GM21723 (cell line): Measurements from ENCODE around the gene CDK6.
A peak's percentile ranks its signal among the peaks of the same experiment; 100 is the strongest.

Experiments
- ATAC-seq: cut with Tn5 transposase; IDR thresholded peaks from one replicate; pipeline ENCODE4 v1.9.1; 2021; ENCODE audit warnings: mild to moderate bottlenecking, moderate library complexity; ENCODE audit not compliant: unreplicated experiment

CDK6 gene

GRCh38 chr7:92848441-92848840, 12.1 kb upstream of the CDK6 start:
- no peak for ATAC-seq

DNA sequence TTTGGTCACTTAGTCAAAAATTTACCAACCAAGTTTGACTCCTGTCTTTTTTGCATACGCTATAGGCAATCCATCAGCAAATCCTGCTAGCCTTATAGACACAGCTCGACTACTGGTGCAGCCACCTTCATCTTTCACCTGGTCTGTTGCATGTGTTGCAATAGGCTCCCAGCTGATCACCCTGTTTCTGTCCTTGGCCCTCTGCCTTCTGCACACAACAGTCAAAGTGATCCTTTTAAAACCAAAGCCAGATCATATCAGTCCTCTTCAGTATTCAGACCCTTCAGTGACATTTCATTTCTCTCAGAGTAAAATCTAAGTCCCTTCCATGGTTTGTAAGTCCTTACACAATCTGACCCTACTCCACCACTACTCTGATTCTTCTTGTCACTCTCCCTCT, 10.9 kb upstream of the CDK6 start:
- ATAC-seq: no peak

DNA sequence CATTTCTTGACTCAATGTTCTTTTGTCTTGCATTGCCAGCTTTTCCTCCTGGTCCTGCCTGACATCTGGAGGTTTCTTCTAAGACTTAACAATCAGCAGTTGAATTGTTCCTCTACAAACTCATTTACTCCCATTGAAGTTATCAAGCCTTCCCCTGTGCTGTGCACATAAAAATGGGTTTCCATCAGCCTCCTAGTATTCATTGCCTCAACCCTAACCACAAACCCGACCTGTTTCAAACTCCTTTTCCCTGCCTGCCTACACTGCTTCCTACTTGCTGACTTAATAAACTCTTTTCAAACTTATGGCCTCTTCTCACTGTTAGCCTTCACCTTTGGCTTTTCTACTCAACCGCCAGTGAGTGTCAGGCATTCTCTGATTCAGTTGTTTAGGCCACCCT, 9.4 kb upstream of the CDK6 start:
- ATAC-seq: no peak

- no peak for ATAC-seq
Measured at GRCh38 chr7:92843781-92844180, 7.4 kb upstream of the CDK6 start.

- ATAC-seq: no peak
Measured at GRCh38 chr7:92843034-92843760, 6.8 kb upstream of the CDK6 start.

GRCh38 chr7:92841192-92841591, 4.8 kb upstream of the CDK6 start:
- no peak for ATAC-seq

- ATAC-seq: no peak
Measured at GRCh38 chr7:92840316-92840715, 3.9 kb upstream of the CDK6 start.

GRCh38 chr7:92839901-92840300, 3.5 kb upstream of the CDK6 start:
- ATAC-seq: no peak

DNA sequence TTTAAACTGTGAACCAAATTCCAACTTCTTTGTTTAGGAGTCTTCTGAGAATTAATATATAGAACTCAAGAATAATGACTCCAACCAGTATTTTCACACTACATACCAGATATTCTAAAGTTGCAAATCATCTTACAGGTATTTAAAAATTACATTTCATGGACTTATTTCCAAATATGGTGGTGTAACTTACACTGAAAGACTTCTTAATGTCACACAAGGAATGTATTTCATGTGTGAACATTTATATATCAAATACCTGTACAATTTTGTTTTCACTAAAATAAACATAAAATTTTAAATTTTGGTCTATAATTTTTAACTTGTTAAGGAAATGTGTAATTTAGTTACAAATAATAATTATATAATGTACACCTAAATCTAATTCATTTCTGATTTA, 2.6 kb upstream of the CDK6 start:
- no peak for ATAC-seq

- ATAC-seq: no peak
Measured at GRCh38 chr7:92837000-92837749, 802 bp upstream of the CDK6 start.

- ATAC-seq: no peak
Measured at GRCh38 chr7:92835851-92836488, 403 bp downstream of the CDK6 start.

DNA sequence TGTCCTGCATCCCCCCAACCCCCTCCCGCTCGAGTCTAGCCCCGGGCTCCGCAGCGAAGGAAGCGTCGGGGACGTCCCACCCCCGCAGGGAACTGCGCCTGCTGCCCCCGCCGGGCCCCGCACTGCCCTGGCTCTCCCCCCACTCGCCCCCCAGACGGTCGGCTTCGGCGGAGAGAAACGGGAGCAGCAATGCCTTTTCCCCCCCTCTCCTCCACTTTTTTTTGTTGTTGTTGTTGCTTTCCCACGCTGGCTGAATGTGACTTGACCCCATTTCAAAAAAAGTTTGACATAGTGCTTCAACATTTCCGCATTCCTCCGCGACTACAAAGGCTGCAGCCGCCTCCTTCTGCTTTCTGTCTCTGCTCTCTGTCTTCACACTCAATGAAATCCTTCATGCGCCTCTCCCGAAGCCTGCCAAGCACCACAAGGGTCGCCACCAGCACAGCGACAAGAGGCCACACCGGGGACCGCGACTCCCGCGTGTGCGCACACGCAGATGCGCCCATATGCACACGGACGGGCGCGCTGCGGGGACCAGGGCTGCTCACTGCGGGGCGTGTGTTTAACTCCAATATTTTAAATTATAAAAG, 1.0 kb downstream of the CDK6 start:
- ATAC-seq: no peak

DNA sequence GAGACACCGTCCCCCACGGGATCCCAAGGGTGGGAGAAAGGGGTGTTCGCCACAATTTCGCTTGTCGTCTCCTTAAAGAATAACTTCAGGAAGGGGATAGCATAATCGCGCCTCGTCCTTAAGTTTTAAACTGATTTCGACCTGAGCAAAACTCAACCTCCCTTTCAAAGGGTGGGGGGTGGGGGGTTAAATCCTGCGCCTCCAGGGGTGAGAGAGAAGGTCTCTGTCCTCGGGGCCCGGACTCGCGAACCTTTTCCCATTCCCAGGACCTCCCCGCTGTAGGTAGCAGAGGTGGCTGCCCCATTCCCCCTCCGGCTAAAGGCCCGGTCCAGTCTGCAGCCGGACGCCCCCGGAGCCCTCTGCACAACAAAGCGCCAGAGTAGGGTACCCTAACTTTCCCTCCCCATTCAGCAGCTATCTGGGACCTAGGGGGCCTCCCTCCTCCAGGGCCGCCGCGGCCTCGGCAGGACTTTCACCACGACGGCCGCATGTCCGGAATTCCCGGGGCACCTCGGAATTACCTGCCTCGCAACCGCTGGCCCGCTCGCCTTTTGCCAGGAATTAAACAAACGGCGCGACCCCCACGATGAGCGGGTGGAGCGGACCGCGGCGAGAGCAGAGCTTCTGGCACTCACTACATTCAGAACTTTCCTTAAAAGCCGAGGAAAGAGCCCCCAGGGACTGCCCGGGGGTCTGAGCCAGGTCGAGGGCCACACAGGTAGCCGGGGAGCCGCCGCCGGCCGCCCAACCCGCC, 1.7 kb downstream of the CDK6 start:
- no peak for ATAC-seq

DNA sequence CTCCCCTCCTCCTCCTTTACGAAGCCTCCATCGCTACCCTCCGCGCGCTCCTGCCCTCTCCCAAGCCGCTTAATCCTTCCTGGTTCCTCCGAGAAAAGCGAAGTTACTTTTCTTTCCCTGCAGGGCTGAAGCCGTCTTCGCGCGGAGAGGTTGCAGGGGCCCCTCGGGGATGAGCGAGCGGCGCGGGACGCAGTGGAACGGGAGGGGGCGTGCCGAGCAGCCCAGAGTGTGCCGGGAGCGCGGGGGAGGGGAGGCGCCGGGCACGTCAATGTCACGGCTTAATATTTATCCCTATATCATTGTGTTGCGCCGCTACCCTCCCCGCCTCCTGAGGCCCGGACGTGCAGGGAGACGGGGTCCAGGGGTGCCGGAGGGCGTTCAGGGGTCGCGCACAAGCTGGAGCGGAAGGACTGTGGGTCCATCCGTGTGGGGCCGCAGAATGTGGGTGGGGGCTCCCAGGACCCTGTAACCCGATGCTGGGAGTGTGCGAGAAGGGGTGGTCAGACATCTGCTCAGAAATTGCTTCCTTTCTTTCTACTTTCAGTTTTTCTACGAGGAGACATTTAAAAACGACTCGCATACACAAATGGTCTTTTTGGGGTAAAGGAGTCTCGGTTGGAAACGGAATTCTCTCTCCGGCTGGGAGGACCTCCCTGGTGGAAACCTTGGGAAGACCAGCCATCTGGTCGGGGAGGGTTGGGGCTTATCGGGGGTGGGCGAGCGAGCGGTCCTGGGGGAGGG, 2.4 kb downstream of the CDK6 start:
- peak; percentile 46 for ATAC-seq

- ATAC-seq: peak; percentile 64
Measured at GRCh38 chr7:92833024-92833765, 3.2 kb downstream of the CDK6 start.

DNA sequence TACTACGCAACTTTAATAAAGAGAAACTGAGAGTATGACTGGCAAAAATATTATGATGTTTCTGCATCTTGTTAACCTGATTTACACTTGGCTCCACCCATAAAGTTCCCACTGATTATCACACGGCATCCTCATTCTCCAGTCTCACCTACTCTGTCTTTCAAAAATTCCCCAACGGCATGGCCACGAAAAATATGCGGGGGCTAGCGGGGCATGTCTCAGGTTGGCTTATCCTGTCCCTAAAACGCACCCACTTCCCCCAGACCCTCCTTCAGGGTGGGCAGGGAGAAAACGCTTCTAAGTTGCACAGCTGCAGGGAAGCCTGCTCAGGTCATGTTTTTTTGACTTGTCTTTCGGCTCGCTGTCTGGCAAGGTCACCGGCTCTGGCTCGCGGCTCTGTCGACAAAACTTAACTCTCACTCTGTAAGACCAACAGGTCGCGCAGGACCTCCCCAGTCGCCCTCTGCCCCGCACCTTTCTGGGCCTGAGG, 3.8 kb downstream of the CDK6 start:
- peak; percentile 1 for ATAC-seq

DNA sequence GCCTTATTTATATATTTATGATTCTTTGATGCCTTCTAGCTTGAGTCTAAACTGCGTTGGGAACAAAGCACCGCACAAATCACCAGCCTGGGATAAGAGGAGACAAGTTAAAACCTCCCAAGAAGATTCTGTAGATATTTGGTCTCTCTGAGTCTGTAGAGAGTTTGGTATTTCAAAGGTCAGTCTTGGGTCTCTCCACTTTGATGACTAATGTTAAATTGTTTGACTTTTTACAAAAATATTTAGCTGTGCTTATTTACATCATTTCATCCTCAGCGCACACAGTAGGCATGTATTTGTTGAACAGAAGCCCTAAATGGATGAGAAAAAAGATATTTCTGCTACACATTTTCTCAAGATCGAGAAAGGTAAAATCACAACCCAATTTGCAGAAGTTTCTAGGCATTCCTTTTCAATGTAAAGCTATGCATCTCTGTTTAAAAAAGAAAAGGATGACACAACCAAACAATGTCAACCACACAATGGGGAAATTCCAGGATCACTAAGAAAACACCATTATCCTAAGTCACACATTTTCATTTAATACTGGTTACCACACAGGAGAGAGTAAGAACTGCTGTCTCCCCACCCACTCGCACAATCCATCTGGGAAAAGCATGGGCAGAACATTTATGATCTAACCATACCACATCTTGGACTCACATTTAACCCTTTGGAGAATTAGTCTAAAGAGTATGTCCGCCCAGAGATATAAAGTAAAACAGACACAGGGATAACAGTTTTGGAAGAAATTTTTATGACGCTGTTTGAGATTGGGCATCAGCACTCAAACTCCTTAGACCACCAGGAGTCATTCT, 4.4 kb downstream of the CDK6 start:
- no peak for ATAC-seq

- no peak for ATAC-seq
Measured at GRCh38 chr7:92830532-92831110, 5.8 kb downstream of the CDK6 start.
